Endothelial cell of umbilical vein (primary cell): Measurements from ENCODE around the gene PLXDC1. TPM values are rescaled to one million over a fixed set of nuclear protein-coding genes. Genes with fewer than 3 reads are reported as not detected.

Experiments
- BruUV-seq: library from RNA; stranded (reverse); fragments of 400-500 nt; replicated peaks from 2 replicates; lab custom pipeline; 2021; lab: Mats Ljungman, UMichigan
- CTCF ChIA-PET: fragments of 300-600, 350-600 bp; sonication (Branson Sonifier 250); formaldehyde crosslinking; loops from one replicate; lab custom pipeline; 2021; ENCODE audit warnings: antibody characterized with exemption, inconsistent platforms; lab: Charles Lee
- POLR2A ChIA-PET: fragments of 300-600, 350-600 bp; sonication (Branson Sonifier 250); formaldehyde crosslinking; loops from one replicate; lab custom pipeline; 2021; ENCODE audit warnings: antibody characterized with exemption, inconsistent platforms; lab: Charles Lee
- DNase-seq: peaks from one replicate; pipeline ENCODE4 v3.0.0-alpha.2; 2011; ENCODE audit warnings: low read depth, low spot score
- FAIRE-seq: peaks from 2 replicates; lab custom pipeline; 2011; peaks lifted over from hg19 to GRCh38; lab: Jason Lieb, UNC
- H2AFZ ChIP-seq: 2 replicates; pipeline ENCODE4 v1.6.0; 2012; ENCODE audit warnings: low read depth, low read length, control low read depth, inconsistent platforms
- H3K27ac ChIP-seq: 2 replicates; pipeline ENCODE4 v1.5.1; 2011; ENCODE audit warnings: low read depth, mild to moderate bottlenecking, control low read depth, low read length, moderate library complexity; ENCODE audit not compliant: insufficient read depth
- H3K27me3 ChIP-seq, 2 experiments: 2 replicates each; pipeline versions ENCODE4 v1.6.0 to v1.6.1; 2011; ENCODE audit warnings: low read length in 2 of 2, mixed read lengths in 1 of 2; ENCODE audit not compliant: control insufficient read depth in 2 of 2, insufficient read depth in 2 of 2
- H3K36me3 ChIP-seq, 2 experiments: 2 replicates in 1 of 2; 3 replicates in 1 of 2; pipeline ENCODE4 v1.5.1; 2011; ENCODE audit warnings: low read length in 2 of 2, mild to moderate bottlenecking in 1 of 2, moderate library complexity in 1 of 2; ENCODE audit not compliant: control insufficient read depth in 2 of 2, insufficient read depth in 2 of 2; ENCODE audit errors: extremely low read depth in 1 of 2
- H3K4me1 ChIP-seq: 3 replicates; pipeline ENCODE4 v1.5.1; 2011; ENCODE audit warnings: mild to moderate bottlenecking, low read length; ENCODE audit not compliant: control insufficient read depth, insufficient read depth; ENCODE audit errors: extremely low read depth
- H3K4me2 ChIP-seq: 2 replicates; pipeline ENCODE4 v1.6.1; 2011; ENCODE audit warnings: low read length, control low read depth, mixed read lengths; ENCODE audit not compliant: insufficient read depth
- H3K4me3 ChIP-seq, 3 experiments: fragments of 200-600 bp in 1 of 3; sonication (generic), shearing (Covaris generic) in 1 of 3; replicated peaks in 1 of 3; 2 replicates each; pipeline ENCODE4 v1.5.1; 2011 to 2016; ENCODE audit warnings: control low read depth in 3 of 3, low read length in 3 of 3, mild to moderate bottlenecking in 2 of 3, inconsistent platforms in 1 of 3, low read depth in 1 of 3, moderate library complexity in 1 of 3; ENCODE audit not compliant: insufficient read depth in 1 of 3
- H3K79me2 ChIP-seq: 2 replicates; pipeline ENCODE4 v1.6.0; 2012; ENCODE audit warnings: low read length, inconsistent platforms; ENCODE audit not compliant: control insufficient read depth, insufficient read depth
- H3K9ac ChIP-seq: replicated peaks from 2 replicates; pipeline ENCODE3; 2011; ENCODE audit warnings: low read length, control low read depth; ENCODE audit not compliant: insufficient read depth; ENCODE audit errors: extremely low read depth
- H3K9me1 ChIP-seq: replicated peaks from 3 replicates; pipeline ENCODE4 v1.6.0; 2011; ENCODE audit warnings: mild to moderate bottlenecking, low read length; ENCODE audit not compliant: control insufficient read depth, insufficient read depth; ENCODE audit errors: extremely low read depth
- H3K9me3 ChIP-seq: replicated peaks from 2 replicates; pipeline ENCODE4 v1.5.1; 2012; ENCODE audit warnings: low read length, inconsistent platforms; ENCODE audit not compliant: control insufficient read depth, insufficient read depth
- H4K20me1 ChIP-seq: replicated peaks from 2 replicates; pipeline ENCODE3; 2011; ENCODE audit warnings: mild to moderate bottlenecking, low read length; ENCODE audit not compliant: control insufficient read depth, insufficient read depth; ENCODE audit errors: extremely low read depth
- CTCF ChIP-seq, 2 donors: IDR thresholded peaks; 1 replicate in 1 of 2; 2 replicates in 1 of 2; pipeline ENCODE4 v1.5.1; 2011; ENCODE audit warnings: low read length in 2 of 2, mild to moderate bottlenecking in 2 of 2, moderate library complexity in 2 of 2, control low read depth in 1 of 2, inconsistent platforms in 1 of 2, low read depth in 1 of 2; ENCODE audit not compliant: insufficient read depth in 1 of 2; ENCODE audit errors: extremely low read depth in 1 of 2
- EZH2 ChIP-seq: IDR thresholded peaks from 2 replicates; pipeline ENCODE4 v1.6.1; 2012; ENCODE audit warnings: borderline replicate concordance, low read depth, mild to moderate bottlenecking, moderate library complexity, low read length, inconsistent platforms; ENCODE audit not compliant: severe bottlenecking
- FOS ChIP-seq: IDR thresholded peaks from 2 replicates; pipeline ENCODE4 v1.6.1; 2011; ENCODE audit warnings: mild to moderate bottlenecking, low read length, moderate library complexity, borderline replicate concordance; ENCODE audit not compliant: insufficient read depth
- GATA2 ChIP-seq: IDR thresholded peaks from 2 replicates; pipeline ENCODE4 v1.7.0; 2011; ENCODE audit warnings: low read depth, mild to moderate bottlenecking, moderate library complexity, mixed read lengths, low read length; ENCODE audit not compliant: insufficient read length, insufficient read depth
- JUN ChIP-seq: IDR thresholded peaks from 2 replicates; pipeline ENCODE4 v1.6.1; 2011; ENCODE audit warnings: borderline replicate concordance, low read depth; ENCODE audit not compliant: insufficient read length, insufficient read depth
- MYC ChIP-seq: IDR thresholded peaks from one replicate; pipeline ENCODE4 v1.6.1; 2011; ENCODE audit warnings: mild to moderate bottlenecking, low read depth, low read length
- POLR2A ChIP-seq: IDR thresholded peaks from 2 replicates; pipeline ENCODE4 v1.6.1; 2012; ENCODE audit warnings: low read depth, mild to moderate bottlenecking, control low read depth, low read length
- POLR2AphosphoS5 ChIP-seq: IDR thresholded peaks from 2 replicates; pipeline ENCODE4 v1.6.1; 2012; ENCODE audit warnings: low read depth, mild to moderate bottlenecking, control low read depth, low read length, moderate library complexity; ENCODE audit not compliant: insufficient read depth
- dilution Hi-C: fragments of 300-500 bp; cut with MboI; formaldehyde crosslinking; loops from one replicate; pipeline ENCODE4 v1.15.0; 2019; ENCODE audit warnings: low sequenced_read_pairs; ENCODE audit not compliant: extremely low pct_ligation_motif_present
- intact Hi-C: fragments of 100-400 bp; cut with micrococcal nuclease; formaldehyde crosslinking; loops from one replicate; pipeline ENCODE4 v1.10.0; 2022
- polyA plus RNA-seq, 4 experiments: library from polyadenylated mRNA; depleted of rRNA in 3 of 4; stranded (reverse) in 3 of 4; unstranded in 1 of 4; fragments of >200 nt; gene quantifications; 2 replicates each; pipeline versions ENCODE4 v1.2.1 to v1.2.3, GENCODE V29; 2011 to 2012; ENCODE audit warnings: missing spikeins in 1 of 4
- total RNA-seq: library from RNA; stranded (reverse); gene quantifications from 2 replicates; pipeline ENCODE4 v1.2.3, GENCODE V29; 2021
- TF ChIP-seq, protein P1 (sequence below): IDR thresholded peaks from 2 replicates; pipeline ENCODE4 v1.6.1; 2011; ENCODE audit not compliant: insufficient read depth, insufficient read length

PLXDC1 gene
- total and polyA plus RNA-seq, 2 donors (not counting 3 experiments of a cell fraction or from before 2014, with no cell fraction given), result 0.03 TPM; not detected in 1

DNA sequence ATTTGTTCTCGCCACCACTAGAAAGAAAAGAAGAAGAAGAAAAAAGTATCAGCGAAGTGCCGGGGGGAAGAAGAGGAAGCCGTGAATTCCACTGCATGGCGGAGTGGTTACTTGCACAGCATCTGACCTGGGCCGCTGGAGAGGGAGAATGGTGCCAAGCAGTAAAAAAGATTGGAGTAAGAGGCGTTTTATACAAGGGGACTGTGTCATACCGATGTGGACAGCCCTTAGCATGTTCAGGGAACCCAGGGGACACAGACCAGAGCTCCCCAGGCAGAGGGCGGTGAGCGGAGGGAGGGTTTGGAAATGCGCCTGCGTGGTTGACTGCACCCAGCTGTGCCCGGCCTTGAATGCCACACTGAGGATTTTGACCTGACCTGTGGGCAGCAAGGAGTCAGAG, 52.8 kb downstream of the PLXDC1 start:
- Histone ChIP-seq H3K9me3 (no peaks in the 10 kb centered on the region), H3K4me1 (no peaks in the 10 kb centered on the region), H4K20me1 (no peaks in the 10 kb centered on the region), H3K4me2 (no peak overlapping the region), H3K79me2 (no peaks in the 10 kb centered on the region), H2AFZ (no peak overlapping the region), H3K36me3 (no peaks in the 10 kb centered on the region), H3K27ac (no peak overlapping the region), H3K9me1 (no peaks in the 10 kb centered on the region), H3K4me3 (no peak overlapping the region), H3K9ac (no peak overlapping the region), H3K27me3 (peaks cover 3 to 5% of the 10 kb centered on the region in 2 experiments)
- DNase-seq (no peak), FAIRE-seq (no peak)
- dilution Hi-C loops, result no loop called here
- BruUV-seq, result no TSS peak
- TF ChIP-seq POLR2AphosphoS5 (no peak), JUN (no peak), FOS (no peak), POLR2A (no peak)
- TF ChIP-seq, protein P1, sequence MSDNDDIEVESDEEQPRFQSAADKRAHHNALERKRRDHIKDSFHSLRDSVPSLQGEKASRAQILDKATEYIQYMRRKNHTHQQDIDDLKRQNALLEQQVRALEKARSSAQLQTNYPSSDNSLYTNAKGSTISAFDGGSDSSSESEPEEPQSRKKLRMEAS, result no peak
- CTCF ChIA-PET, result interaction anchor here (1.9 kb wide), 1 partner anchor 115 kb away, joined by 6 read pairs; no protein-coding TSS in a partner anchor
- POLR2A ChIA-PET, result no interaction called here
- intact Hi-C loops, result no loop called here

DNA sequence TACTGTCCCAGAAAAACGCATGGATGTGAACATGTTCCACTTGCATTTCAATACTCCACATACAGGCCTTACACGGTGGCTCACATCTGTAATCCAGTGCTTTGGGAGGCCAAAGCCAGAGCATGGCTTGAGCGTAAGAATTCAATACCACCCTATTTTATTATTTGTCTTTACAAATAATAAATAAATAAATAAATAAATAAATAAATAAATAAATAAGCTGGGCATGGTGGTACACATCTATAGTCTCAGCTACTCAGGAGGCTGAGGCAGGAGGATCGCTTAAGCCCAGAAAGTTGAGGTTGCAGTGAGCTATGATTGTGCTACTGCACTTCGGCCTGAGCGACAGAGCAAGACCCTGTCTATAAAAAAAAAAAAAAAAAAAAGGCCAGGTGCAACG, 53.9 kb downstream of the PLXDC1 start:
- Histone ChIP-seq H4K20me1 (no peaks in the 10 kb centered on the region), H3K9me3 (no peaks in the 10 kb centered on the region), H3K79me2 (no peaks in the 10 kb centered on the region), H3K4me1 (no peaks in the 10 kb centered on the region), H3K9me1 (no peaks in the 10 kb centered on the region), H3K27me3 (peaks cover 3 to 5% of the 10 kb centered on the region in 2 experiments), H3K4me2 (no peak overlapping the region), H3K4me3 (no peak overlapping the region), H3K9ac (no peak overlapping the region), H3K27ac (no peak overlapping the region), H3K36me3 (no peaks in the 10 kb centered on the region), H2AFZ (no peak overlapping the region)
- DNase-seq (no peak), FAIRE-seq (no peak)
- CTCF ChIA-PET, result interaction anchor here (0.7 to 1.9 kb wide), 2 partner anchors 27 to 114 kb away, joined by 3 to 6 read pairs; no protein-coding TSS in a partner anchor
- dilution Hi-C loops, result no loop called here
- intact Hi-C loops, result no loop called here
- TF ChIP-seq POLR2AphosphoS5 (no peak), CTCF (IDR thresholded peaks at IDR 0.05; ENCODE audit: extremely low read depth in 1 of 2, insufficient read depth in 1 of 2, low read depth in 1 of 2, low read length in 2 of 2) (no peak), MYC (no peak), POLR2A (no peak), FOS (no peak), EZH2 (no peak), GATA2 (no peak), JUN (no peak)
- TF ChIP-seq, protein P1, result no peak
- POLR2A ChIA-PET, result no interaction called here
- no TSS peak for BruUV-seq
